OCI-LY3 (cell line): ENCODE measurements around the gene PYGM.

Experiments used
- CTCF ChIP-seq: fragments of 200-600, 300-600 bp; sonication (generic); IDR thresholded peaks from 2 replicates; pipeline ENCODE4 v1.5.1; 2014; ENCODE audit warnings: antibody characterized with exemption, low read length, low read depth
- EZH2phosphoT487 ChIP-seq: fragments of 200-600 bp; shearing (Covaris generic); IDR thresholded peaks from 2 replicates; pipeline ENCODE4 v1.6.1; 2018; ENCODE audit warnings: antibody characterized with exemption, mixed run types, low read depth

- TF ChIP-seq CTCF (no peak), EZH2phosphoT487 (no peak)
These were observed 24.0 kb downstream of the PYGM start for GRCh38 chr11:64735725-64736259.
